Upper lobe of left lung (tissue), 4 donors: ENCODE data around the gene HPRT1.

Experiments
- EP300 ChIP-seq, 4 donors: sonication (generic); formaldehyde crosslinking; IDR thresholded peaks; one replicate each; pipeline ENCODE4 v1.5.1; 2017; ENCODE audit warnings: antibody characterized with exemption in 4 of 4, control low read depth in 2 of 4
- POLR2A ChIP-seq, 4 donors: fragments of 450-650 bp; IDR thresholded peaks; one replicate each; pipeline ENCODE4 v1.5.1; 2016 to 2017; ENCODE audit warnings: antibody characterized with exemption in 4 of 4, mild to moderate bottlenecking in 2 of 4
- POLR2AphosphoS5 ChIP-seq, 2 donors: sonication (generic); formaldehyde crosslinking; IDR thresholded peaks; one replicate each; pipeline ENCODE4 v1.5.1; 2017; ENCODE audit warnings: antibody characterized with exemption in 2 of 2
- TF ChIP-seq, protein P1 (sequence below), 6 experiments: fragments of 450-650 bp in 4 of 6; fragments of 200-600 bp in 2 of 6; sonication (generic) in 2 of 6; IDR thresholded peaks; one replicate each; pipeline ENCODE4 v1.5.1; 2016 to 2019; ENCODE audit warnings: antibody characterized with exemption in 6 of 6

DNA sequence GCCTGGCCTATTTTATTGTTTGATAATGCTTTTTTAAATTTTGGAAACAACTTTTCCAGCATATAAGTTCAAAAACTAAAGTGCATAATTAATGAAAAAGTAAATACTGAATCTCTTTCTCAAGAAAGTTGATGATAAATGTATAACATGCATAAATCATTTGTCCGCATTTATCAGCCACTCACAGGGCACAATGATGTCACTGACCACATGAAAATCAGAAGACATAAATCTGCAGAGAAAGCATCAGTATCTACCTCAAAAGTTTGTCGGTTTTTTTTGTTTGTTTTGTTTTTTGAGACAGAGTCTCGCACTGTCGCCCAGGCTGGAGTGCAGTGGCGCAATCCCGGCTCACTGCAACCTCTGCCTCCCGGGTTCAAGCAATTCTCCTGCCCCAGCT is 5.5 kb upstream of the HPRT1 start:
- TF ChIP-seq, protein P1, sequence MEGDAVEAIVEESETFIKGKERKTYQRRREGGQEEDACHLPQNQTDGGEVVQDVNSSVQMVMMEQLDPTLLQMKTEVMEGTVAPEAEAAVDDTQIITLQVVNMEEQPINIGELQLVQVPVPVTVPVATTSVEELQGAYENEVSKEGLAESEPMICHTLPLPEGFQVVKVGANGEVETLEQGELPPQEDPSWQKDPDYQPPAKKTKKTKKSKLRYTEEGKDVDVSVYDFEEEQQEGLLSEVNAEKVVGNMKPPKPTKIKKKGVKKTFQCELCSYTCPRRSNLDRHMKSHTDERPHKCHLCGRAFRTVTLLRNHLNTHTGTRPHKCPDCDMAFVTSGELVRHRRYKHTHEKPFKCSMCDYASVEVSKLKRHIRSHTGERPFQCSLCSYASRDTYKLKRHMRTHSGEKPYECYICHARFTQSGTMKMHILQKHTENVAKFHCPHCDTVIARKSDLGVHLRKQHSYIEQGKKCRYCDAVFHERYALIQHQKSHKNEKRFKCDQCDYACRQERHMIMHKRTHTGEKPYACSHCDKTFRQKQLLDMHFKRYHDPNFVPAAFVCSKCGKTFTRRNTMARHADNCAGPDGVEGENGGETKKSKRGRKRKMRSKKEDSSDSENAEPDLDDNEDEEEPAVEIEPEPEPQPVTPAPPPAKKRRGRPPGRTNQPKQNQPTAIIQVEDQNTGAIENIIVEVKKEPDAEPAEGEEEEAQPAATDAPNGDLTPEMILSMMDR (IDR thresholded peaks at IDR 0.05), result no peak
- TF ChIP-seq POLR2A (IDR thresholded peaks at IDR 0.05), result no peak
- no peak for TF ChIP-seq POLR2AphosphoS5 (IDR thresholded peaks at IDR 0.05)
- TF ChIP-seq EP300 (IDR thresholded peaks at IDR 0.05), result no peak
